Ascending aorta (tissue), 2 donors: ENCODE data around the gene TBXA2R. TPM values are rescaled to one million over a fixed set of nuclear protein-coding genes. Genes with fewer than 3 reads are reported as not detected.
"Not testable (repeated sequence)": the region's sequence is repeated elsewhere in the genome, so short reads cannot be mapped to it uniquely, and the experiment has no call there.

ENCODE experiments used
- DNase-seq, 2 donors: peaks; one replicate each; pipeline ENCODE4 v3.0.0-alpha.2; 2019; ENCODE audit warnings: low spot score in 2 of 2
- H3K27ac ChIP-seq, 2 donors: fragments of 200-600 bp; sonication (generic); one replicate each; pipeline ENCODE4 v1.5.1; 2016 to 2017; ENCODE audit warnings: mild to moderate bottlenecking in 1 of 2
- H3K27me3 ChIP-seq: fragments of 200-600 bp; sonication (generic); one replicate; pipeline ENCODE4 v1.5.1; 2017
- H3K36me3 ChIP-seq, 2 donors: fragments of 200-600 bp; sonication (generic); one replicate each; pipeline ENCODE4 v1.5.1; 2016
- H3K4me1 ChIP-seq, 2 donors: fragments of 200-600 bp; sonication (generic); one replicate each; pipeline ENCODE4 v1.5.1; 2016 to 2017; ENCODE audit warnings: mild to moderate bottlenecking in 1 of 2
- H3K4me3 ChIP-seq, 2 donors: fragments of 200-600 bp; sonication (generic); one replicate each; pipeline ENCODE4 v1.5.1; 2016 to 2017; ENCODE audit warnings: mild to moderate bottlenecking in 1 of 2
- H3K9me3 ChIP-seq, 2 donors: fragments of 200-600 bp; sonication (generic); one replicate each; pipeline ENCODE4 v1.5.1; 2016
- CTCF ChIP-seq, 3 experiments: fragments of 200-600 bp in 2 of 3; fragments of 450-650 bp in 1 of 3; sonication (generic) in 2 of 3; IDR thresholded peaks; one replicate each; pipeline ENCODE4 v1.5.1; 2016 to 2019; ENCODE audit warnings: antibody characterized with exemption in 3 of 3, mild to moderate bottlenecking in 1 of 3, moderate library complexity in 1 of 3
- intact Hi-C: fragments of 100-400 bp; cut with DNase I; formaldehyde crosslinking; loops from one replicate; pipeline ENCODE4 v1.15.1; 2023
- total RNA-seq: library from RNA; depleted of rRNA; stranded (reverse); fragments of >200 nt; gene quantifications from one replicate; pipeline ENCODE4 v1.1.0, GENCODE V29; 2016

TBXA2R gene
- total RNA-seq, 1 donor from 2014 or later: 37.8 TPM

GRCh38 chr19:3570606-3571011 lies 36.1 kb downstream of the TBXA2R start:
- DNase-seq: no peak
- intact Hi-C loops: loop anchor here (5.0 kb wide), 1 partner anchor 63 kb away; the partner anchor contains the start of gene FZR1
- Histone ChIP-seq H3K4me1 (peaks cover 8 to 10% of the 10 kb centered on the region in 2 donors), H3K27ac (no peak overlapping the region), H3K4me3 (no peak overlapping the region), H3K27me3 (no peaks in the 10 kb centered on the region), H3K9me3 (no peaks in the 10 kb centered on the region), H3K36me3 (peaks cover 0 to 6% of the 10 kb centered on the region in 2 donors)
- TF ChIP-seq CTCF (IDR thresholded peaks at IDR 0.05): no peak

DNA sequence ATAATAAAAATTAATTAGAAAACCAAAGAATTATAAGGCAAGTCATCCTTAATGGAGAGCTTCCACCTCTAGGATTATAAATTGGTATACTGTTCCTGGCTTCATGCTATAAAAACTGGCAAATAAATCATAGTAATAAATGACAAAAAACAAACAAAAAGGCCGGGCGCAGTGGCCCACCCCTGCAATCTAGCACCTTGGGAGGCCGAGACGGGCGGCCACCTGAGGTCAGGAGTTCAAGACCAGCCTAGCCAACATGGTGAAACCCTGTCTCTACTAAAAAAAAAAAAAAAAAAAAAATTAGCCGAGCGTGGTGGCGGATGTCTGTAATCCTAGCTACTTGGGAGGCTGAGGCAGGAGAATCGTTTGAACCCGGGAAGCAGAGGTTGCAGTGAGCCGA lies 36.6 kb downstream of the TBXA2R start:
- intact Hi-C loops: loop anchor here (5.0 kb wide), 1 partner anchor 63 kb away; the partner anchor contains the start of gene FZR1
- H3K27ac ChIP-seq: not testable (repeated sequence)

GRCh38 chr19:3565139-3565538 lies 41.5 kb downstream of the TBXA2R start:
- H3K27me3 ChIP-seq: no peaks in the 10 kb centered on the region
- no peak overlapping the region for H3K27ac ChIP-seq
- no peak overlapping the region for H3K4me3 ChIP-seq
- no peaks in the 10 kb centered on the region for H3K4me1 ChIP-seq
- TF ChIP-seq CTCF (IDR thresholded peaks at IDR 0.05): no peak
- intact Hi-C loops: no loop called here
- DNase-seq: no peak
- no peaks in the 10 kb centered on the region for H3K36me3 ChIP-seq
- no peaks in the 10 kb centered on the region for H3K9me3 ChIP-seq

More for the DNA sequence above, 36.6 kb downstream of the TBXA2R start:
- not testable (repeated sequence) for H3K4me3 ChIP-seq, DNase-seq, H3K9me3 ChIP-seq, H3K27me3 ChIP-seq, H3K4me1 ChIP-seq, H3K36me3 ChIP-seq

DNA sequence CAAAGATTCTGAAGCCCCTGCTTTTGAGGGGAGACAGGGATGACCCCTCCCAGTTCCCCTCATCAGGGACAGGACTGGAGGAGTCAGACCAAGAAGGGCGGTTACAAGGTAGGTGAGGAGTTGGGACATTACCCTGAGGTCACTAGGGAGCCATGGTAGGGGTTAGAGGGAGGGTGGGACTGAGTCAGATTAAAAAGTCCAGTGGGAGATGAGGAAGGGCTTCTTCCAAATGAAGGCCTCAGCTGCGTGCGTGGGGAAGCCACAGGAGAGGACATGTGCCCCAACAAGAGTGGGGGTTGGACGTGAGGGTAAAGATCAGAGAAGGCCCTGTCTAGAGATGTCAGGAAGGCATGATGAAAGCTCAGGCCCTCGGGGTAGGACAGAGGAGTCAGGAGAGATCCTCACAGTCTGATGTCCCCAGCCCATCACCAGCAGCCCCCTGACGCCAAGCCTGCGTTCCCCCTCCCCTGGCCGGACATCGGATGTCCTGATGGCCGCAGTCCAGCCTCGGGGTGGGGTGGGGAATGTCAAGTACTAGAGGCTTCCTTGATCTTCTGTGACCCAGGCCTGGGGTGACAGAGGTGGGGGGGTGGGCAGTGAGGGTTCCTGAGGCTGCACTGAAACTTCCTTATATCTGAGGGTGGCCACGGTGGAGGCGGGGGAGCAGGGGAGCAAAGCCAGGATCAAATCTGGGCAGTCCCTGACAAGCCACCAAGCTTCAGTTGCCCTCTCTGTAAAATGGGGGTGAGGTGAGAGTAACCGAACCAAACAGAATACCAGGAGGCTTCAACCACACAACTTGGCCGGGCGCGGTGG lies 42.8 kb downstream of the TBXA2R start:
- intact Hi-C loops: no loop called here
- Histone ChIP-seq H3K9me3 (no peaks in the 10 kb centered on the region), H3K27me3 (no peaks in the 10 kb centered on the region), H3K36me3 (no peaks in the 10 kb centered on the region), H3K4me1 (no peaks in the 10 kb centered on the region), H3K27ac (no peak overlapping the region), H3K4me3 (no peak overlapping the region)
- TF ChIP-seq CTCF (IDR thresholded peaks at IDR 0.05): no peak
- DNase-seq: no peak

DNA sequence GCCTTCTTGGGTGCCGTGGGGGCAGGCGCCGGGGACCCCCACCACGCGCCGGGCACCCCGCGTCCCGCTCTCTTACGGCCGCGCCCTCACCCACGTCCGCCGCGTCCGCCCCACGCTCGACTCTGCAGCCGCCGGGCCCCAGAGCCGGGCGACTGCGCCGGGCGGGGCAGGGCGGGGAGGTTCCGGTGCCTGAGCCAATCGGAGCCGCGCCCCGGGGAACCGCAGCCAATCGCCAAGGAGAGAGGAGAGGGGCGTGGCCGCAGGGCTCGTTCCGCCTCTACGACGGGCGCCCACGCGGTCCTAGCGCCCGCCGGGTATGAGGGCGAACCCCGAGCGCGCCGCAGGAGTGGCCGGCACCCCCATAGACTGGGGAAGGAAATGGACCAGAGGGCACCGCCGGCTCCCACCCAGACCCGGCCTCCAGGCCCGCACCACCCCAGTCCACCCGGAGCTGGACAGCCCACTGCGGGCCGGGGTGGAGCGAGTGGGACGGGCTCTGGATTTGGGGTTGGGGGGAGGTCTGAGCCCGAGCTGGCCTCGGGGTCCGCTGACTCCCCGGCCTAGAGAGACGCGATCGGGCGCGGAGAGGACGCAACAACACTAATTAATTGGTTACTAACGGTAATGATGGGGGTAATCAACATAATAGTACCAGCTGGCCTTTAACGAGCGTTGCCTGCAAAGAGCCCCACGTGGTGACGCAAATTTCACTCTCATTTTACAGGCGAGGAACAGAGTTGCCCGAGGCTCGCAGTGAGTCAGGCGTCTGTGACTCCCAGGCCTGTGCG lies 49.0 kb downstream of the TBXA2R start, which contains the start of gene MFSD12:
Gene MFSD12, minus strand, starts transcription at position 126 of the 788 bp plus-strand sequence. CDS start 183 bp downstream, outside the sequence.
- no peak for TF ChIP-seq CTCF (IDR thresholded peaks at IDR 0.05)
- intact Hi-C loops: loop anchor here (1.0 to 5.0 kb wide), 3 partner anchors 15 to 50 kb away; partner anchors contain the start of genes FZR1, HMG20B and TBXA2R
- Histone ChIP-seq H3K9me3 (no peaks in the 10 kb centered on the region), H3K36me3 (no peaks in the 10 kb centered on the region), H3K4me3 (peak within 1 kb of the TSS; percentile 63 to 90), H3K27ac (peak within 1 kb of the TSS; percentile 72 to 79), H3K4me1 (peaks cover 8 to 23% of the 10 kb centered on the region in 2 donors), H3K27me3 (no peaks in the 10 kb centered on the region)
- DNase-seq: peak; percentile 70 to 96
